Breast epithelium (tissue), 4 donors: ENCODE data around the gene POLR2F. TPM values are rescaled to one million over a fixed set of nuclear protein-coding genes. Genes with fewer than 3 reads are reported as not detected.

Source experiments
- DNase-seq, 2 donors: peaks; one replicate each; pipeline ENCODE4 v3.0.0-alpha.2; 2019; ENCODE audit warnings: low spot score in 2 of 2
- H3K27ac ChIP-seq, 2 donors: fragments of 200-600 bp; sonication (generic) in 1 of 2; one replicate each; pipeline ENCODE4 v1.5.1; 2016 to 2019; ENCODE audit warnings: mild to moderate bottlenecking in 1 of 2
- H3K27me3 ChIP-seq, 2 donors: fragments of 200-600 bp; sonication (generic) in 1 of 2; one replicate each; pipeline versions ENCODE4 v1.5.1 to v1.6.0; 2017 to 2019; ENCODE audit warnings: control low read depth in 1 of 2, mild to moderate bottlenecking in 1 of 2
- H3K36me3 ChIP-seq: fragments of 200-600 bp; one replicate; pipeline ENCODE4 v1.5.1; 2019
- H3K4me1 ChIP-seq, 2 donors: fragments of 200-600 bp; sonication (generic); one replicate each; pipeline ENCODE4 v1.5.1; 2016 to 2019; ENCODE audit warnings: control low read depth in 1 of 2
- H3K4me3 ChIP-seq, 3 donors: fragments of 200-600 bp; sonication (generic); 1 replicate in 2 of 3; 2 replicates in 1 of 3; pipeline ENCODE4 v1.5.1; 2016 to 2019; ENCODE audit warnings: mild to moderate bottlenecking in 3 of 3, moderate library complexity in 2 of 3
- H3K9me3 ChIP-seq, 2 donors: fragments of 200-600 bp; sonication (generic) in 1 of 2; one replicate each; pipeline ENCODE4 v1.5.1; 2016 to 2019; ENCODE audit warnings: control low read depth in 1 of 2
- CTCF ChIP-seq, 3 donors: fragments of 450-650 bp; IDR thresholded peaks; one replicate each; pipeline ENCODE4 v1.5.1; 2016 to 2017; ENCODE audit warnings: antibody characterized with exemption in 3 of 3, mild to moderate bottlenecking in 3 of 3, moderate library complexity in 3 of 3
- POLR2A ChIP-seq: fragments of 450-650 bp; IDR thresholded peaks from one replicate; pipeline ENCODE4 v1.6.1; 2016; ENCODE audit warnings: antibody characterized with exemption, mild to moderate bottlenecking, moderate library complexity
- POLR2AphosphoS5 ChIP-seq, 3 donors: sonication (generic); formaldehyde crosslinking; IDR thresholded peaks; one replicate each; pipeline ENCODE4 v1.6.1; 2017; ENCODE audit warnings: antibody characterized with exemption in 3 of 3
- intact Hi-C: fragments of 100-400 bp; cut with DNase I; formaldehyde crosslinking; loops from one replicate; pipeline ENCODE4 v1.15.1; 2023; ENCODE audit warnings: low total_unique reads
- total RNA-seq, 3 donors: library from RNA; depleted of rRNA; stranded (reverse); fragments of >200 nt; gene quantifications; one replicate each; pipeline ENCODE4 v1.1.0, GENCODE V29; 2016

POLR2F gene
- total RNA-seq, 3 donors from 2014 or later: 66.7 to 93.7 (median 82.4) TPM

- H3K4me1 ChIP-seq: peaks cover 0 to 11% of the 10 kb centered on the region in 2 donors
- DNase-seq: no peak
- TF ChIP-seq POLR2AphosphoS5 (IDR thresholded peaks at IDR 0.05) (no peak), POLR2A (no peak), CTCF (IDR thresholded peaks at IDR 0.05) (no peak)
- H3K27me3 ChIP-seq: no peaks in the 10 kb centered on the region
- no peaks in the 10 kb centered on the region for H3K36me3 ChIP-seq
- peak overlapping the region; percentile 66 to 70 for H3K27ac ChIP-seq
- no peaks in the 10 kb centered on the region for H3K9me3 ChIP-seq
- intact Hi-C loops: no loop called here
- no peak overlapping the region for H3K4me3 ChIP-seq
Measured at GRCh38 chr22:37990301-37990700, 36.8 kb downstream of the POLR2F start.

DNA sequence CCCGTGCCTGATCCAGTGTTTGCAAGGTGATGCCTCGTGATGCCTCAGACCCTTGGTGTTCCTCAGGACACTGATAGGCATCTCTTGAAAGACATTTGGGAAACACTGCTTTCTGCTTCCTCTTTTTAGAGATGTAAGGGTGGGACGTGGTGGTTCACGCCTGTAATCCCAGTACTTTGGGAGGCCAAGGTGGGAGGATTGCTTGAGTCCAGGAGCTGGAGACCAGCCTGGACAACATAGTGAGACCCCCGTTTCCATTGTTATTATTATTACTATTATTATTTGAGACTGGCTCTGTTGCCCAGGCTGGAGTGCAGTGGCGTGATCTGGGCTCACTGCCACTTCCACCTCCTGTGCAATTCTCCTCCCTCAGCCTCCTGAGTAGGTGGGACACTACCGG, 37.4 kb downstream of the POLR2F start:
- Histone ChIP-seq H3K27ac (peak overlapping the region; percentile 66 to 70), H3K9me3 (no peaks in the 10 kb centered on the region), H3K36me3 (no peaks in the 10 kb centered on the region), H3K27me3 (no peaks in the 10 kb centered on the region), H3K4me1 (peaks cover 0 to 11% of the 10 kb centered on the region in 2 donors), H3K4me3 (no peak overlapping the region)
- DNase-seq: no peak
- intact Hi-C loops: no loop called here
- no peak for TF ChIP-seq POLR2AphosphoS5 (IDR thresholded peaks at IDR 0.05)
- no peak for TF ChIP-seq POLR2A
- TF ChIP-seq CTCF (IDR thresholded peaks at IDR 0.05): no peak

GRCh38 chr22:37991731-37992442, 38.4 kb downstream of the POLR2F start:
- TF ChIP-seq CTCF (IDR thresholded peaks at IDR 0.05) (no peak), POLR2A (no peak), POLR2AphosphoS5 (IDR thresholded peaks at IDR 0.05) (no peak)
- no peak for DNase-seq
- H3K4me3 ChIP-seq: no peak overlapping the region
- peaks cover 5 to 16% of the 10 kb centered on the region in 2 donors for H3K4me1 ChIP-seq
- peak overlapping the region in 1 of 2 donors; percentile 12 for H3K27ac ChIP-seq
- H3K36me3 ChIP-seq: no peaks in the 10 kb centered on the region
- H3K27me3 ChIP-seq: no peaks in the 10 kb centered on the region
- intact Hi-C loops: no loop called here
- no peaks in the 10 kb centered on the region for H3K9me3 ChIP-seq

GRCh38 chr22:37994049-37994448, 40.5 kb downstream of the POLR2F start:
- Histone ChIP-seq H3K9me3 (no peaks in the 10 kb centered on the region), H3K4me3 (no peak overlapping the region), H3K4me1 (peaks cover 5 to 22% of the 10 kb centered on the region in 2 donors), H3K27ac (peak overlapping the region; percentile 43 to 55), H3K36me3 (no peaks in the 10 kb centered on the region), H3K27me3 (no peaks in the 10 kb centered on the region)
- no peak for TF ChIP-seq POLR2AphosphoS5 (IDR thresholded peaks at IDR 0.05)
- no peak for TF ChIP-seq POLR2A
- TF ChIP-seq CTCF (IDR thresholded peaks at IDR 0.05): no peak
- intact Hi-C loops: no loop called here
- DNase-seq: no peak

GRCh38 chr22:37994982-37995381, 41.5 kb downstream of the POLR2F start:
- no peak for DNase-seq
- Histone ChIP-seq H3K36me3 (no peaks in the 10 kb centered on the region), H3K4me1 (peaks cover 5 to 18% of the 10 kb centered on the region in 2 donors), H3K9me3 (no peaks in the 10 kb centered on the region), H3K4me3 (no peak overlapping the region), H3K27ac (peak overlapping the region; percentile 5 to 92), H3K27me3 (no peaks in the 10 kb centered on the region)
- intact Hi-C loops: no loop called here
- no peak for TF ChIP-seq CTCF (IDR thresholded peaks at IDR 0.05)
- no peak for TF ChIP-seq POLR2AphosphoS5 (IDR thresholded peaks at IDR 0.05)
- no peak for TF ChIP-seq POLR2A
